HG03025 (cell line): ENCODE data around the gene LUC7L3.
A peak's percentile ranks its signal among the peaks of the same experiment; 100 is the strongest.
"Not testable (repeated sequence)": the region's sequence is repeated elsewhere in the genome, so short reads cannot be mapped to it uniquely, and the experiment has no call there.

ENCODE experiments used
- ATAC-seq: cut with Tn5 transposase; IDR thresholded peaks from one replicate; pipeline ENCODE4 v1.9.1; 2021; ENCODE audit warnings: mild to moderate bottlenecking, moderate library complexity; ENCODE audit not compliant: unreplicated experiment, low FRiP score

The LUC7L3 gene

GRCh38 chr17:50719144-50719923 lies at the start of gene LUC7L3:
Gene LUC7L3, plus strand, starts transcription at chr17:50719603. Its CDS starts 130 bp downstream, at chr17:50719733.
- ATAC-seq: peak; percentile 87

GRCh38 chr17:50672071-50672470 lies 47.3 kb upstream of the LUC7L3 start:
- ATAC-seq: no peak

GRCh38 chr17:50672831-50673551 lies 46.4 kb upstream of the LUC7L3 start:
- no peak for ATAC-seq

GRCh38 chr17:50675190-50675589 lies 44.2 kb upstream of the LUC7L3 start:
- ATAC-seq: no peak

GRCh38 chr17:50675627-50676026 lies 43.8 kb upstream of the LUC7L3 start:
- ATAC-seq: no peak

- ATAC-seq: no peak
These were observed 43.1 kb upstream of the LUC7L3 start for GRCh38 chr17:50676065-50676975.

- no peak for ATAC-seq
These were observed 41.5 kb upstream of the LUC7L3 start for GRCh38 chr17:50677851-50678375.

- ATAC-seq: no peak
These were observed 40.3 kb upstream of the LUC7L3 start for GRCh38 chr17:50679008-50679544.

GRCh38 chr17:50680126-50680525 lies 39.3 kb upstream of the LUC7L3 start:
- no peak for ATAC-seq

GRCh38 chr17:50680543-50681262 lies 38.7 kb upstream of the LUC7L3 start:
- ATAC-seq: not testable (repeated sequence)

GRCh38 chr17:50681263-50682200 lies 37.9 kb upstream of the LUC7L3 start:
- no peak for ATAC-seq

- ATAC-seq: no peak
These were observed 37.0 kb upstream of the LUC7L3 start for GRCh38 chr17:50682441-50682840.

- no peak for ATAC-seq
These were observed 36.5 kb upstream of the LUC7L3 start for GRCh38 chr17:50682938-50683337.

- no peak for ATAC-seq
These were observed 35.7 kb upstream of the LUC7L3 start for GRCh38 chr17:50683434-50684287.

- no peak for ATAC-seq
These were observed 35.2 kb upstream of the LUC7L3 start for GRCh38 chr17:50684288-50684611.

GRCh38 chr17:50684612-50685333 lies 34.6 kb upstream of the LUC7L3 start:
- no peak for ATAC-seq

GRCh38 chr17:50685334-50685665 lies 34.1 kb upstream of the LUC7L3 start:
- ATAC-seq: no peak
